HG02973 (cell line): ENCODE measurements around the gene RAB7A.

Source experiments
- ATAC-seq: cut with Tn5 transposase; IDR thresholded peaks from one replicate; pipeline ENCODE4 v1.9.1; 2021; ENCODE audit warnings: moderate library complexity; ENCODE audit not compliant: unreplicated experiment

The RAB7A gene

GRCh38 chr3:128846486-128846891, 120.5 kb downstream of the RAB7A start:
- no peak for ATAC-seq

GRCh38 chr3:128847666-128848370, 121.8 kb downstream of the RAB7A start:
- ATAC-seq = no peak

- no peak for ATAC-seq
Observed at GRCh38 chr3:128848936-128849335, 123.0 kb downstream of the RAB7A start.

GRCh38 chr3:128849911-128850455, 124.0 kb downstream of the RAB7A start:
- ATAC-seq = no peak

- no peak for ATAC-seq
Observed at GRCh38 chr3:128850544-128850943, 124.6 kb downstream of the RAB7A start.

GRCh38 chr3:128851601-128852000, 125.6 kb downstream of the RAB7A start:
- ATAC-seq = no peak

- ATAC-seq = no peak
Observed at GRCh38 chr3:128853826-128854225, 127.8 kb downstream of the RAB7A start.

- ATAC-seq = no peak
Observed at GRCh38 chr3:128854475-128854874, 128.5 kb downstream of the RAB7A start.

- no peak for ATAC-seq
Observed at GRCh38 chr3:128855569-128855968, 129.6 kb downstream of the RAB7A start.

GRCh38 chr3:128858167-128858566, 132.2 kb downstream of the RAB7A start:
- no peak for ATAC-seq

- ATAC-seq = no peak
Observed at GRCh38 chr3:128859630-128860029, 133.6 kb downstream of the RAB7A start.

GRCh38 chr3:128861491-128861890, 135.5 kb downstream of the RAB7A start:
- ATAC-seq = no peak

- ATAC-seq = no peak
Observed at GRCh38 chr3:128863560-128863959, 137.6 kb downstream of the RAB7A start.
